GM19193 (cell line): ENCODE results near the gene PTOV1.

Source experiments
- POLR2A ChIP-seq: IDR thresholded peaks from 4 replicates; pipeline ENCODE4 v1.6.1; 2011; ENCODE audit not compliant: insufficient read depth, insufficient read length; ENCODE audit errors: extremely low read depth

The PTOV1 gene

DNA sequence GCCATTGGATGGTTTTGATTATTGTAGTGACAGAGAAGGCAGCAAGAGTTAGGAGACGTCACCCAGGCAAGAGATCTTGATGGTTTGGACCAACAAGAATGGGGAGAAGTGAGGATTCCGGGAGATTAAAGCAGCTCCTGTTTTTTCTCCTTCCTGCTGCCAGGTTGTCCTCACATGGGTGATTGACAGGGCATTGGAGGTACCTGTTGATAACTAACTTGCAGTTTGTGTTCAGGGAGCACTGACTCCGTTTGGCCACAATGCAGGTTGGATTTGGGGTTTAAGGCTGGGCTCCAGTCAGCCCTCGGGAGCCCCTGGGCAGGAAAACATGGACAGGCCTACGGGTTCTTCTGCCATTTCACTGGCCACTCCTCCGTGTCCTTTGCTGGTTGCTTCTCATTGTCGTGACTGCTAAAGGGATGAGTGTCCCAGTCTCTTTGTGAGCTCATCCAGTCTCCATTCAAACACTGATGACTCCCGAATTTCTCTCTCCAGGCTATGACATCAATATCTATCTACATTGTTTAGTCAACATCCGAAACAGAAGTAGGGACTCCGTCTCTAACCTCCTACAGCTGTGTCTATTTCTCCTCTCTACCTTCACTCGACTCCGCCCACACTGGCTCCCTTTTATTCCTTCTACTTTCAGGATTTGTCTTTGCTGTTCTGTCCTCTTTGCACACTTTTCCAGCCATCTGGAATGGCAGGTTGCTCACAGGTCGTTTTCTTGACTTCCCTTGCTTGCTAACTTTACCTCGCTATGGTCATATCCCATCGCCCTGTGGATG lies 1.3 kb upstream of the PTOV1 start:
- TF ChIP-seq POLR2A = no peak

DNA sequence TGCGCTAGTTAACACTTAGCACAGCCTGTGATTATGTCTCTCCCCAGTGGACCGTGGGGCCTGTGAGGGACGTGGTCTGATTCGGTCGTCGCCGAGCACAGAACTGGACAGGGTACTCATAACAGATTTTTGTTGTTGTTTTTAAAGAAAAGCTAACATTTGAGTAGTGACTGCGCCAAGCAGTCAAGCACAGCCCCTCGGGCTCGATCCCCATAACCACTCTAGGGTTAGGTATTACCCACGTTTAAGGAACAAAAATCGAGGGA lies 805 bp upstream of the PTOV1 start:
- no peak for TF ChIP-seq POLR2A

DNA sequence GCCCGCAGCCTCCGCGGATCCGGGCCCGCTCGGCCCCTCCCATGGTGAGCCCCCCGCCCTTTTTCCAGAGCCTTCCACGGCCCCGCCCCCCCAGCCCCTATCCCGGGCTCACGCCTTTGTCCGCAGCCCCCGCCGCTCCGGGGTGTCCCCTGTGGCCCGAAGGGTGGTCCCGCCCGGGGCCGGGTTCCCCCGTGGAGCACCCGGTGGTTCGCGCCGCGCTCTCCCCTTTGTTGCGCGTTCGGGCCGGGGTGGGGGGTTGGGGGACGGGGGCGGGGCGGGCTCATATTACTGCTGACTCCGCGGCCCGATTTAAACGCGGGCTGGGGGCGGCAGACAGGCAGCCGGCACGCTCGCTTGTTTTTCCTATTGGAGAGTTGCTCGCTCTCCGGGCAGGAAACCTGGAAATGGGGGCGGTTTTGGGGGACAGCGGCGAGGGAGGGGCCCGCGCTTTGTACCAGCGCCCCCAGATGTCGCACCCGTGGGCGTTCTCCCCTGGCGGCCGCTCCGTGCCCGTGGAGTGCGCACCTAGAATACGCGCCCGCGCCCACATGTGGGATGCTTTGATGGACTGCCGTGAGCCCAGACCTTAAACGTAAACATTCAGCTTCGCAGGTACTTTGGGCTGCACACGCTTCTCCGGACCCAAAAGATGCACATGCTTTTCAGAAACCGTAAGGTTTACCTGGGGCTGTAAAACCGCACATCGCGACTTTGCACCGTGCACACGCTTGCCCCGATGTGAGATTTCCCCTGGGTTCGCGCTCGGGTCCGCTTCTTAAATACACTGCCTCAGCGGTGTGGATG lies 699 bp downstream of the PTOV1 start:
- no peak for TF ChIP-seq POLR2A

DNA sequence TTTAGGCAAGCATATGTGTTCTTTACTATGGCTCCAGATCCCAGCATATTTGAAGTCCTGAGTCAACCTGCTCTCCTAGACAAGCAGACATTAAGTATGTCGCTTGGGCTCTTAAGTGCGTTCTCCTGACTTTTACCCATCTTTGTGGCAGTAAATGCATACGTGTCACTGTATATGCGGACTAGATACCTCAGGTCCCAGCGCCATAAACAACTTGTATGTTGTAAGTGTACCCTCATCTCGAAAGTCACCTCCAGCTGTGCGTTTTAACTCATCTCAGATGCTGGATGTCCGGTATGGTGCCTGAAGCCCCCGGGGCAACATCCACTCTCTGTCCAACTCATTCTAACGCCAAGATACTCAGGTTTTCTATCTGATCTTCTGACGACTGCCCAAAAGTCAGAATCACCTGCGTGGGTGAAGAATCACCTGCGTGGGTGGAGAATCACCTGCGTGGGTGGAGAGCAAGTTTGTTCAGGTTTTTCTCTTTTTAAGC lies 1.7 kb downstream of the PTOV1 start:
- TF ChIP-seq POLR2A = no peak

DNA sequence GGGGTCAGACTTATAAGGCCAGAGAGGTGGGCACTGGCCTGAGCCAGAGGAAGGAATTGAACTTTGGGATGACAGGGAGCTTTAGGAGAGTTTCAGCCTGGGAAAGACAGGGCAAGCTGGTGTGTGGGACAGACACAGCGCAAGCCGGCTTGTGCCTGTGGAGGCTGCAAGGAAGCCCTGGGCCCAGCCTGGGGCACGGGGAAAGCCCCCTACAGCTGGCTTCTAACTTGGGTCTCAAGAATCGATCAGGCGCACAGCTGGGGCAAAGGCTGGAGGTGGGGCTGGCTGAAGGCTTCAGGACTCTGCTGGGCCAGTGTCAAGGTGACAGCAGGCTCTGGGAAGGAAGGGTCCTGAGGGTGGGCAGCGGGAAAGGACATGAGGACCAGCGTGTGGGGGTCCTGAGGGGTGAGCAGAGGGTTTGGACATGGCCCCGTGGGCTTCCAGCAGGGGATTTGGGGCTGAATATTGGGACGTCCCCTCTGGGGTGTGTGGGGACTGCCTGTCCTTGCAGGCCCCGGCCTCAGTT lies 3.0 kb downstream of the PTOV1 start:
- no peak for TF ChIP-seq POLR2A

DNA sequence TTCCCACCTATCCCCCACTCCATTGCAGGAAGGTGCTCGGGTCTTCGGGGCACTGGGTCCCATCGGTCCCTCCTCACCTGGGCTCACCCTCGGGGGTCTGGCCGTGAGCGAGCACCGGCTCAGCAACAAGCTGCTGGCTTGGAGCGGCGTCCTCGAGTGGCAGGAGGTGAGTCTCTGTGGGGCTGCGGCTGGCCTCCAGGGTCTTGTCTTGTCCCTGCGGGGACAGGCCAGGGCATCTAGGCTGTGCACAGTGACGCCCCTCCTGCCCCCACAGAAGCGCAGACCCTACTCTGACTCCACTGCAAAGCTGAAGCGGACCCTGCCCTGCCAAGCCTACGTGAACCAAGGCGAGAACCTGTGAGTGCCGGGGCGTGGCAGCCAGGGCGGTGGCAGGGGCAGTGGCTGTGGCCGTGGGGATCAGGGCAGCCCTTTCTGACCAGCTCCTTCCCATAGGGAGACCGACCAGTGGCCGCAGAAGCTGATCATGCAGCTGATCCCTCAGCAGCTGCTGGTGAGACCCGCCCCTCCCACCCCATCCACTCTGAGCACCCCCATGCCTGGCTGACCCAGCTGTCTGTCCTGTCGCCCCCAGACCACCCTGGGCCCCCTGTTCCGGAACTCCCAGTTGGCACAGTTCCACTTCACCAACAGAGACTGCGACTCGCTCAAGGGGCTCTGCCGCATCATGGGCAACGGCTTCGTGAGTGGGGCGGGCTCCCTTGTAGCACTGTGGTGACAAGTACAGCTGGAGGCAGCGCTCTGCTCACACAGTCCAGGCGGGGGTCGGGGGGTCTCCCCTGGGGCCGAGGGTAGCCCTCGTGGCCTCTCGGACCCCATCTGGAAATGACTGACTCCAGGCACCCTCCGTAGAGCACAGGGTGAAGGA lies 3.7 kb downstream of the PTOV1 start:
- TF ChIP-seq POLR2A = no peak

DNA sequence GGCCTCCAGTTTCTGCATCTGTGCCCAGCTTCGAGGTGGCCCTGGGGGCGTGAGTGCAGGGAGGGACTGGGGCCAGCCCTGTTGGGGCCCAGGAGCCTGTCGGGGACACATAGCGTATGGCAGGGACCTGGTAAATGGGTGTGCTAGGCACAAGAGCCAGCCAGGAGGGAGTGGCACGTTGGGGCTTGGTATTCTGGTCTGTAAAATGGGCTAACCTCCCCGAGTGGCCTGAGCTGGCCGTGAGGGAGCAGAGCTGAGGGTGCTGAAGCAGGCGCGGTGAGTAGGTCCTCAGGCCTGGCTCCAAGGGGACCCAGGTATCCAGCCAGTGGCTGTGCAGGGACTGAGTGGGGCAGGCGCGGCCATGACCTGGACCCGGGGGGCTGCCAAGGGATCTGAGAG lies 4.3 kb downstream of the PTOV1 start:
- no peak for TF ChIP-seq POLR2A

DNA sequence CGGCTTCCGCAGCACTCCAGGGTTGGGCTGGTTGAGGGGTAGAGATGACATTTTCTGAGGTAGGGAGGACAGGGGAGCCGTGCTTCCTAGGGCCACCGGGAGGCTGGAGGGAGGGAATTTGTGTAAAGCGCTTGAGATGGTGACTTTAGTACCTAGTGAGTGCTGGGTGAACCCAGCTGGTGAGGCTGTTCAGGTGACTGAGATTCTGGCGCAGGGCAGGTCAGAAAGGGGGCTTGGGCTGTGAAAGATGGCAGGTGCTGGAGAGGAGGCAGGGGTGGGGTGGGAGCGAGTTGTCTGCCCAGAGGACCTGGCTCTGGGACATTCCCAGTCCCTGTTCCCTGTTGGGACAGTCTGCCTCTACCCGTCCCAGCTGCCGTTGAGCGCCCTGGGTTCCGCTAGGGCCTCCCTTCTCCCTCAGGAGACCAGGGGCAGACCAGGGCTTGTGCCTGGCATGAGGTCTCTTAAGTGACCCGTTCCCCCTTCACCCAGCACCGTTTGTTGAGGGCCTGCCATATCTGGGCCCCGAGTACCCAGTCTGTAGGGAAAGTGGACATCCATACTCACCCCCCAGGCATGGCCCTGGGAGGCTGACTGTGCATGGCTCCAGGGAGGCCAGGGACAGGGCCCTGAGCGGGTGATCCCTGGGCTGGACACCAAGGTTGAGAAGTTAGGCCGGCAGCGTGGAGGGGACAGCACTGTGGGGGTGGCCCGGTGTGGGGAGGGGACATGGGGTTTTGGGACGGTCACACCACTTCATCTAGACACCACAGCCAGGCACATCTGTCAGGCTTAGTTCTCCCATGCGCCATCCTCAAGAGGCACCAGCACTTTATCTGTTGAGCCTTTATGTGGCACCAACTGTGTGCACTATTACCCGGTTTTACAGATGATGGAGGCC lies 5.0 kb downstream of the PTOV1 start:
- TF ChIP-seq POLR2A = no peak

DNA sequence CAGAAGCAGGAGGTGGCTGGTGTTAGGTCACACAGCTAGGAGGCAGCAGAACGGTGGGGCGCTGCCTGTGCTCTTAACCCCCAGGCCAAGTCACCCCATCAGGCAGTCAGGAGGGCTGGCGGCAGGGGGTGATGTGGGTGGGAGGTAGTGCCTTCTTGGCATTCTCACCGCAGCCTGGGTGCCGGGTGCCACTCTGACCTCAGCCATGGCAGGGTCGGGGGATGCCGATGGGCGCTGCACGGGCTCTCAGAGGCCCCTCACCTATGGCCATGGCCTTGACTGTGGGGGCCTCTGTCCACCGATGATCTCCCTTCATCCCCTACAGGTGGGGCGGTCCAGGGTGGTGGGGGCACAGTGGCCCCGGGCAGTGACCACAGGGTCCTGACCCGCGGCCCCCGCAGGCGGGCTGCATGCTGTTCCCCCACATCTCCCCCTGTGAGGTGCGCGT lies 5.6 kb downstream of the PTOV1 start:
- TF ChIP-seq POLR2A = no peak

DNA sequence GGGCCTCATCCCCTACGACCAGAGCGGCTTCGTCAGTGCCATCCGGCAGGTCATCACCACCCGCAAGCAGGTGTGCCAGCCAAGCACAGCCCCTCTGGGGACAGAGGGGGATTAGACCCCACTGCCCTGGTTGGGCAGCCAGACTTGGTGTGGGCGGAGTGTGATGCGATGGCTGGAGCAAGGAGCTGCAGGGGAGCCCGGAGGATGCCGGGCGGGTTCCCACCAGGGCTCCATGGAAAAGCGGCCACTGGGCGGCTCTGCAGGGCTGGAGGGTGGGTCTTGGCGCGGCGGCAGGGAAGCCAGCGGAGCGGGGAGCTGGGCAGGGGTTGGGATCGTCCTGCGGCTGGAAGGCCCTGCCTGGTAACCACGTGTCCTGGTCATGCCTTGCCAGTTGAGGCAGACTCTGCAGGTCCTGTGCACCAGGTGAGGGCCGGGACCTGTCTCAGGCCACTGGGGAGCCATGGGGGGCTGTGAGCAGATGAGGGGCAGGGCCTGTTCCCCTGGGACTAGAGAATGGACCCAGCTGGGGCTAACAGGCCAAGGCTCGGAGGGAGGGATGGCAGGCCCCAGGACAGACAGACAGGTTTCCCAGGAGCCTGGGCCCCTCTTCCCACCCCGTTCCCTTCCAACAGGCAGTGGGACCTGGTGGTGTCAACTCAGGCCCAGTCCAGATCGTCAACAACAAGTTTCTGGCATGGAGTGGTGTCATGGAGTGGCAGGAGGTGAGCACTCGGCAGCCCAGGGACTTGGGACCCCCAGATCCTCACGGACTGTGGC lies 6.3 kb downstream of the PTOV1 start:
- TF ChIP-seq POLR2A = no peak

DNA sequence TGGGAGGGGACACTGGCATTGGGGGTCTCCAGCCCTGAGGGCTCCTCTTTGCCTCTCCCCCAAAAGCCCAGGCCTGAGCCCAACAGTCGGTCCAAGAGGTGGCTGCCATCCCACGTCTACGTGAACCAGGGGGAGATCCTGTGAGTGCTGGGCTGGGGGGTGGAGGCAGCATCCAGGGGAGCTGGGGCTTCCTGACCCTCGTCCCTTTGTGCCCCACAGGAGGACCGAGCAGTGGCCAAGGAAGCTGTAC lies 6.8 kb downstream of the PTOV1 start:
- no peak for TF ChIP-seq POLR2A

DNA sequence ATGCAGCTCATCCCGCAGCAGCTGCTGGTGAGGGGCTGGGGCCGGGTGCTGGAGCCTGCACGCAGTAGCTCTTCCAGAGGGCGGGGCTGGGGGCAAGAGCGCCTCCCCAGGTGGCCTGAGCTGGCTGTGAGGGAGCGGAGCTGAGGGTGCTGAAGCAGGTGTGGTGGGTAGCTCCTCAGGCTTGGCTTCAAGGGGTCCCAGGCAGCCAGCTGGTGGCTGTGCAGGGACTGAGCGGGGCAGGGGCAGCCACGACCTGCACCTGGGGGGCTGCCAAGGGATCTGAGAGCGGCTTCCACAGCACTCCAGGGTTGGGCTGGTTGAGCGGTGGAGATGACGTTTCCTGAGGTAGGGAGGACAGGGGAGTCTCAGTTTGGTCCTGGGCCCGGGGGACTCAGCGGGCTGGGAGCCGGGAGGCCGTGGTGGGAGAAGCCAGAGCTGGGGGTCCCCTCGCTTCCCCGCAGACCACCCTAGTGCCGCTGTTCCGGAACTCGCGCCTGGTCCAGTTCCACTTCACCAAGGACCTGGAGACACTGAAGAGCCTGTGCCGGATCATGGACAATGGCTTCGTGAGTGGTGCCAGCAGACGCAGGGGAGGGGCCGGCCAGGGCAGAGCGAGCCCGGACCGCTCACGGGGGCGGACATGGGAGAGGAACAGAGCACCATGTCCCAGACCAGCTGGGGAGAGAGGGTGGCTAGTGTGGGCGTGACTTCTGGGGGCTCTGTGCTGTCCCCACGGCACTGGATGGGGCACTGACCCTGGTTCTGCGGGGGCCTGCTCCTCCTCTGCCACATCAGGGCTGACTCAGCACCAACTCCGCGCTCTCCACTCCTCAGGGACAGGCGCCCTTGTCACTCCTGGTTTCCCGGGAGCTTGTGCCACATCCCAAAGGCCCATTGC lies 7.4 kb downstream of the PTOV1 start:
- no peak for TF ChIP-seq POLR2A
